Measurements from ENCODE around the gene SLC1A2. TPM values are rescaled to one million over a fixed set of nuclear protein-coding genes. Genes with fewer than 3 reads are reported as not detected.

The SLC1A2 gene
- total and polyA plus RNA-seq, 2 of the 4 experiments (the other 2 are of a cell fraction), result 0.15 to 0.54 TPM

- TF ChIP-seq ELK1 (IDR thresholded peaks at IDR 0.05; ENCODE audit: borderline replicate concordance, low read depth, low read length) (no peak), SMC3 (IDR thresholded peaks at IDR 0.05; ENCODE audit: low read depth, low read length) (no peak)
Observed at GRCh38 chr11:35318977-35319925, 100.1 kb downstream of the SLC1A2 start (continued).

GRCh38 chr11:35318309-35318708, 101.0 kb downstream of the SLC1A2 start:
- ATAC-seq (ENCODE audit: low read depth) (no peak), DNase-seq (no peak)
- TF ChIP-seq RCOR1 (IDR thresholded peaks at IDR 0.05; ENCODE audit: insufficient replicate concordance, low read length) (no peak), NFE2L2 (IDR thresholded peaks at IDR 0.05; ENCODE audit: low read depth, low read length) (no peak), RFX5 (IDR thresholded peaks at IDR 0.05; ENCODE audit: low read depth, low read length) (no peak), FOS (IDR thresholded peaks at IDR 0.05; ENCODE audit: low read depth, low read length) (no peak)
- no peak overlapping the region for H2AK9ac ChIP-seq (replicated peaks; ENCODE audit: low read depth, low read length, poor library complexity)
- CTCF ChIA-PET, result interaction anchor here (0.8 kb wide), 1 partner anchor 13 kb away, joined by 4 read pairs; no protein-coding TSS in a partner anchor
- H3K56ac ChIP-seq (ENCODE audit: extremely low read depth, insufficient read depth, low read length), result no peak overlapping the region
- H2AFZ ChIP-seq (replicated peaks; ENCODE audit: low read length, poor library complexity), result no peak overlapping the region
- no peak overlapping the region for H2BK20ac ChIP-seq (ENCODE audit: low read depth, low read length)
- dilution Hi-C loops (cut with HindIII; ENCODE audit: low sequenced_read_pairs, unreplicated experiment), result no loop called here
- no peak overlapping the region for H2AK5ac ChIP-seq (ENCODE audit: low read depth, low read length)
- H3K9me3 ChIP-seq (ENCODE audit: control insufficient read depth, insufficient read depth, low read length), result no peaks in the 10 kb centered on the region
- POLR2A ChIA-PET (ENCODE audit: unreplicated experiment), result no interaction called here
- H3K4me3 ChIP-seq (ENCODE audit: insufficient read depth, low read depth, low read length), result no peak overlapping the region
- H3K36me3 ChIP-seq (ENCODE audit: control insufficient read depth, insufficient read depth, low read length), result no peaks in the 10 kb centered on the region
- H3K23ac ChIP-seq (ENCODE audit: low read depth, low read length), result no peak overlapping the region
- H3K27ac ChIP-seq (ENCODE audit: insufficient read depth, low read length), result no peak overlapping the region
- H2BK120ac ChIP-seq (ENCODE audit: low read depth, low read length), result no peak overlapping the region
- H4K20me1 ChIP-seq (ENCODE audit: insufficient read depth, low read length), result no peaks in the 10 kb centered on the region
- in situ Hi-C loops (cut with MboI; ENCODE audit: low sequenced_read_pairs), result loop anchor here (10.0 kb wide), 1 partner anchor 64 kb away; no protein-coding TSS in a partner anchor
- no peak overlapping the region for H3K4me2 ChIP-seq (ENCODE audit: low read depth, low read length)
- no peak overlapping the region for H2BK5ac ChIP-seq (ENCODE audit: low read depth, low read length, poor library complexity, severe bottlenecking)
- no peak overlapping the region for H3K14ac ChIP-seq (replicated peaks; ENCODE audit: low read depth, low read length)
- no peak overlapping the region for H3K9ac ChIP-seq (ENCODE audit: low read depth, low read length)
- peaks cover 8% of the 10 kb centered on the region; the same call in 1 of the 2 replicates for H3K4me1 ChIP-seq (ENCODE audit: control insufficient read depth, insufficient read depth, low read length)
- no peaks in the 10 kb centered on the region for H3K79me1 ChIP-seq (ENCODE audit: low read depth in 1 of 2, low read length in 2 of 2)
- intact Hi-C loops (cut with micrococcal nuclease), result no loop called here
- H4K91ac ChIP-seq (ENCODE audit: insufficient read depth, low read depth, low read length), result no peak overlapping the region
- no TSS peak for BruUV-seq (replicated peaks)
- H4K5ac ChIP-seq (ENCODE audit: low read depth, low read length), result no peak overlapping the region
- no peak overlapping the region for H3K18ac ChIP-seq (ENCODE audit: low read depth, low read length)
- WGBS, 2 experiments (ENCODE audit: extremely low coverage in 2 of 2, insufficient read length in 1 of 2), result no CpG with 5 or more reads among the region's 1 CpG
- no peak overlapping the region for H2BK15ac ChIP-seq (ENCODE audit: low read depth, low read length)
- no peak overlapping the region for H3K4ac ChIP-seq (ENCODE audit: low read depth, low read length)
- no peaks in the 10 kb centered on the region for H3K27me3 ChIP-seq (ENCODE audit: control insufficient read depth, insufficient read depth, low read length)
- peaks cover 10% of the 10 kb centered on the region; the same call in 1 of the 2 replicates for H3K9me1 ChIP-seq (ENCODE audit: insufficient read depth, low read length)
- H4K8ac ChIP-seq (ENCODE audit: low read depth in 2 of 2, low read length in 2 of 2), result no peak overlapping the region

All from IMR-90 (cell line).